ENCODE data around the gene COL18A1. TPM values are rescaled to one million over a fixed set of nuclear protein-coding genes. Genes with fewer than 3 reads are reported as not detected.

Gene COL18A1
- total RNA-seq, 1 donor from 2014 or later: 61.1 TPM

GRCh38 chr21:45430521-45431501 lies 25.8 kb downstream of the COL18A1 start:
- H3K36me3 Mint-ChIP-seq (ENCODE audit: low read depth, unreplicated experiment): no peaks in the 10 kb centered on the region
- peaks cover 4% of the 10 kb centered on the region for H3K4me1 Mint-ChIP-seq (ENCODE audit: unreplicated experiment)
- no peak for DNase-seq (ENCODE audit: low spot score)
- H3K9me3 Mint-ChIP-seq (ENCODE audit: unreplicated experiment): no peaks in the 10 kb centered on the region
- H3K27ac Mint-ChIP-seq (ENCODE audit: unreplicated experiment): no peak overlapping the region
- no peak for TF ChIP-seq CTCF (IDR thresholded peaks at IDR 0.05; ENCODE audit: unreplicated experiment)
- no peak overlapping the region for H3K4me3 Mint-ChIP-seq (ENCODE audit: unreplicated experiment)
- no peaks in the 10 kb centered on the region for H3K27me3 Mint-ChIP-seq (ENCODE audit: unreplicated experiment)

DNA sequence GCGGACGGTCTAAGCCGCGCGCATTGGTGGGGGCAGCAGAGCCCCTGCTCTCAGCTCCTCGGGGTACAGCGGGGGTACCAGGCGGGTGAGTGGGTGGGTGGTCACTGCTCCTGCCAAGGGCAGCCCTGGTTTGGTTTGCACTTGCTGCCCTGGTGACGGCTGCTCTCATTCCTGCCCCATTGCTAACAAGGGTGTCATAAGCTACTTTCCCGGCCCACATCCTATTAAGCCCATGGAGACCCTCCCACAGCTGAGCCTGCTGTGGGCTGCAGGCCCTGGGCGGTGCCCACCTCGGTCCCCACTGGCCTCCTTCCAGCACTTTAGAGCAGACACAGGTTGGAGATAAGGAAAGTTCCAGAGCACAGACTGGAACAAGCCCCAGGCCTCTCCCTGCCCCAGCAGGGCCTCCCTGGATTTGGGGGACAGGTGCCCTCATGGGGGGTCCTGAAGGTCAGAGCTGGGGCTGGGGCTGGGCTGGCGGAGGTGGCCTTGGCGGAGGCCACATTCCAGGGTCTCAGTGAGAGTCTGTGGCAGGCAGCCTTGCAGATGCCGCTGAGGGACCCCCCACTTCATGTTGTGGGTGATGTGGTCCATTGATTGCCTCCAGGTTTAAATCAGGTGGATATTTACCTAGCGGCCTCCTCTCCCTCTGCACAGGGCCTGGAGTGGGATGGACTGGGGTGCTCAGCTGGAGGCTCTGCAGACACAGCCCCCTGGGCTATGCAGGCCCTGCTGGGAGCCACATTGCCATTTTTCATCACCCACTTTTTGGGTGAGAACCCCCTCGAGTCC lies 27.0 kb downstream of the COL18A1 start:
- no peak overlapping the region for H3K27ac Mint-ChIP-seq (ENCODE audit: unreplicated experiment)

DNA sequence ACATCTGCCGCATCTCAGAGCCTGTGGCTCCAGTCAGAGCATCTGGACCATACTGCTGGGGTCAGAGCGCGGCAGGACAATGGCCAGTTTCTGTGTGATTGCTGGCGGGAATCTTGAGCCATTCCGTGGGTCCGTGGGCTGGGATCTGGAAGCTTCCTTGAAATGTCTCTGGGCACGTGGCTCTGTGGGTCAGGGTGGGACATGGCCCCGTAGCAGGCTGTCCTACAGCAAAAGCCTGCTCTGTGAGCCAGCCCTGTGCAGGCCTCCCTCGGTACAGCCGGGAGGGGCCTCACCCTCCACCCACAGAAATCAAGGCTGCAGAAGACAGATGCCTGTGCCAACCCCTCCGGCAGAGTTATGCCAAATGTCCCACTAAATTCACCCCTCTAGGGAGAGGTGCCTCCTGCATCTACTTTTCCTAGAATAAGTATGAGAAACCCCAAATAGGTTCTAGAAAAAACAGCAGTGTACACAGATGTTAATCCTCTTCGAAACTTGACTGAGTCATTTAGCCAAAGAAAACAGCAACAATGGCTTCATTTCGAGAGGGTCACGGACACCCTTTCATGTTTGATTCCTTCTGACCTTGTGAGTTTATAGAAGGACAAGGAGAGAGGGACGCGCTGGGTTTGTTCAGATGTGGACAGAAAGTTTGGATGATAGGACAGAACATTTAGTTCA lies 27.8 kb downstream of the COL18A1 start:
- Mint-ChIP-seq H3K27me3 (ENCODE audit: unreplicated experiment) (no peaks in the 10 kb centered on the region), H3K36me3 (ENCODE audit: low read depth, unreplicated experiment) (no peaks in the 10 kb centered on the region), H3K4me1 (ENCODE audit: unreplicated experiment) (peaks cover 10% of the 10 kb centered on the region), H3K4me3 (ENCODE audit: unreplicated experiment) (no peak overlapping the region), H3K9me3 (ENCODE audit: unreplicated experiment) (no peaks in the 10 kb centered on the region), H3K27ac (ENCODE audit: unreplicated experiment) (no peak overlapping the region)
- no peak for DNase-seq (ENCODE audit: low spot score)
- TF ChIP-seq CTCF (IDR thresholded peaks at IDR 0.05; ENCODE audit: unreplicated experiment): no peak

More for the DNA sequence above, 27.0 kb downstream of the COL18A1 start:
- no peak for TF ChIP-seq CTCF (IDR thresholded peaks at IDR 0.05; ENCODE audit: unreplicated experiment)
- H3K36me3 Mint-ChIP-seq (ENCODE audit: low read depth, unreplicated experiment): no peaks in the 10 kb centered on the region
- peaks cover 10% of the 10 kb centered on the region for H3K4me1 Mint-ChIP-seq (ENCODE audit: unreplicated experiment)
- no peaks in the 10 kb centered on the region for H3K27me3 Mint-ChIP-seq (ENCODE audit: unreplicated experiment)
- H3K9me3 Mint-ChIP-seq (ENCODE audit: unreplicated experiment): no peaks in the 10 kb centered on the region
- no peak for DNase-seq (ENCODE audit: low spot score)
- H3K4me3 Mint-ChIP-seq (ENCODE audit: unreplicated experiment): no peak overlapping the region

DNA sequence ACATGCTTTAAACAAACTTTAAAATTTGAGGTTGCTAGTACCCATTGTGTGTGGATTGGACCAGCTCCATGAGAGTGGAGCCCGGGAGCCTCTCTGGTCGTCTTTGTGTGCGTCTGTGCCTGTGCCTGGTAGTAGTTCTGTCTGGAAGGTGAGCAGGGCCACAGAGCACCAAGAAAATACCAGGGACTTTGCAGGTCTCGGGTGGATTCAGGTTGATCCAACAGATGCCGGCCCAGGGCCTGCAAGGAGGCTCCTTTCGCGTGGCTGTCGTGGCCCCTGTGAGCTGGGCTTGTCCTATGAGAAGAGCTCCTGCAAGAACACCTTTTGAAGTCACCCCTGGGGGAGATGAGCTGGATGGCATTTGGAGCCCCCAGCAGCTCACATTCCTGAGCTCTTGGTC lies 28.3 kb downstream of the COL18A1 start:
- DNase-seq (ENCODE audit: low spot score): no peak
- Mint-ChIP-seq H3K27ac (ENCODE audit: unreplicated experiment) (no peak overlapping the region), H3K36me3 (ENCODE audit: low read depth, unreplicated experiment) (no peaks in the 10 kb centered on the region), H3K4me3 (ENCODE audit: unreplicated experiment) (no peak overlapping the region), H3K27me3 (ENCODE audit: unreplicated experiment) (no peaks in the 10 kb centered on the region), H3K9me3 (ENCODE audit: unreplicated experiment) (no peaks in the 10 kb centered on the region), H3K4me1 (ENCODE audit: unreplicated experiment) (peaks cover 10% of the 10 kb centered on the region)
- no peak for TF ChIP-seq CTCF (IDR thresholded peaks at IDR 0.05; ENCODE audit: unreplicated experiment)

Measured in endothelial cell (in vitro differentiated cells).